ENCODE data around the gene CYP1B1. TPM values are rescaled to one million over a fixed set of nuclear protein-coding genes. Genes with fewer than 3 reads are reported as not detected.
"Not testable (repeated sequence)": the region's sequence is repeated elsewhere in the genome, so short reads cannot be mapped to it uniquely, and the experiment has no call there.

The CYP1B1 gene
- total RNA-seq, 6 experiments from 2014 or later = 0.17 TPM; not detected in 5

GRCh38 chr2:38093527-38094165 lies 17.7 kb upstream of the CYP1B1 start:
- Mint-ChIP-seq H3K4me1 (ENCODE audit: low read depth) (peaks cover 7% of the 10 kb centered on the region; the same call in 1 of the 2 replicates), H3K4me3 (no peak overlapping the region), H3K9me3 (no peaks in the 10 kb centered on the region), H3K36me3 (ENCODE audit: low read depth) (no peaks in the 10 kb centered on the region), H3K27me3 (ENCODE audit: insufficient read depth) (peaks cover 53% of the 10 kb centered on the region), H3K27ac (no peak overlapping the region)
- DNase-seq = no peak
- no peak for TF ChIP-seq CTCF (IDR thresholded peaks at IDR 0.05)

- TF ChIP-seq CTCF (IDR thresholded peaks at IDR 0.05) = no peak
- Mint-ChIP-seq H3K27ac (no peak overlapping the region), H3K27me3 (ENCODE audit: insufficient read depth) (peaks cover 42% of the 10 kb centered on the region), H3K9me3 (no peaks in the 10 kb centered on the region), H3K4me1 (ENCODE audit: low read depth) (peaks cover 7% of the 10 kb centered on the region; the same call in 1 of the 2 replicates), H3K4me3 (peak overlapping the region; percentile 23; the same call in 1 of the 2 replicates), H3K36me3 (ENCODE audit: low read depth) (no peaks in the 10 kb centered on the region)
- no peak for DNase-seq
These were observed 16.4 kb upstream of the CYP1B1 start for GRCh38 chr2:38092196-38092902.

GRCh38 chr2:38091760-38092159 lies 15.8 kb upstream of the CYP1B1 start:
- DNase-seq = no peak
- TF ChIP-seq CTCF (IDR thresholded peaks at IDR 0.05) = no peak
- H3K9me3 Mint-ChIP-seq = no peaks in the 10 kb centered on the region

GRCh38 chr2:38090928-38091327 lies 15.0 kb upstream of the CYP1B1 start:
- Mint-ChIP-seq H3K27ac (no peak overlapping the region), H3K9me3 (no peaks in the 10 kb centered on the region), H3K4me1 (ENCODE audit: low read depth) (peaks cover 7% of the 10 kb centered on the region; the same call in 1 of the 2 replicates), H3K36me3 (ENCODE audit: low read depth) (no peaks in the 10 kb centered on the region), H3K4me3 (no peak overlapping the region), H3K27me3 (ENCODE audit: insufficient read depth) (peaks cover 43% of the 10 kb centered on the region)
- DNase-seq = no peak
- TF ChIP-seq CTCF (IDR thresholded peaks at IDR 0.05) = no peak

More at GRCh38 chr2:38091760-38092159, 15.8 kb upstream of the CYP1B1 start:
- no peak overlapping the region for H3K4me3 Mint-ChIP-seq
- peaks cover 42% of the 10 kb centered on the region for H3K27me3 Mint-ChIP-seq (ENCODE audit: insufficient read depth)
- peaks cover 7% of the 10 kb centered on the region; the same call in 1 of the 2 replicates for H3K4me1 Mint-ChIP-seq (ENCODE audit: low read depth)
- no peak overlapping the region for H3K27ac Mint-ChIP-seq
- no peaks in the 10 kb centered on the region for H3K36me3 Mint-ChIP-seq (ENCODE audit: low read depth)

GRCh38 chr2:38090212-38090611 lies 14.3 kb upstream of the CYP1B1 start:
- not testable (repeated sequence) for H3K4me3 Mint-ChIP-seq; H3K27ac Mint-ChIP-seq; H3K36me3 Mint-ChIP-seq (ENCODE audit: low read depth); DNase-seq; H3K4me1 Mint-ChIP-seq (ENCODE audit: low read depth); H3K9me3 Mint-ChIP-seq
- peaks cover 41% of the 10 kb centered on the region for H3K27me3 Mint-ChIP-seq (ENCODE audit: insufficient read depth)

- not testable (repeated sequence) for H3K4me1 Mint-ChIP-seq (ENCODE audit: low read depth); H3K36me3 Mint-ChIP-seq (ENCODE audit: low read depth); H3K27ac Mint-ChIP-seq; H3K9me3 Mint-ChIP-seq; DNase-seq; H3K4me3 Mint-ChIP-seq
- H3K27me3 Mint-ChIP-seq (ENCODE audit: insufficient read depth) = peaks cover 50% of the 10 kb centered on the region
These were observed 10.2 kb upstream of the CYP1B1 start for GRCh38 chr2:38085998-38086698.

GRCh38 chr2:38084556-38084955 lies 8.6 kb upstream of the CYP1B1 start:
- peaks cover 50% of the 10 kb centered on the region for H3K27me3 Mint-ChIP-seq (ENCODE audit: insufficient read depth)
- H3K4me1 Mint-ChIP-seq (ENCODE audit: low read depth); H3K9me3 Mint-ChIP-seq; H3K36me3 Mint-ChIP-seq (ENCODE audit: low read depth); H3K4me3 Mint-ChIP-seq; H3K27ac Mint-ChIP-seq; DNase-seq: not testable (repeated sequence)

- not testable (repeated sequence) for H3K4me3 Mint-ChIP-seq; H3K4me1 Mint-ChIP-seq (ENCODE audit: low read depth); H3K9me3 Mint-ChIP-seq; H3K27ac Mint-ChIP-seq; DNase-seq; H3K36me3 Mint-ChIP-seq (ENCODE audit: low read depth)
- peaks cover 46% of the 10 kb centered on the region for H3K27me3 Mint-ChIP-seq (ENCODE audit: insufficient read depth)
These were observed 6.8 kb upstream of the CYP1B1 start for GRCh38 chr2:38082727-38083126.
